HFFc6 (cell line): ENCODE measurements around the gene TMEM237. TPM values are rescaled to one million over a fixed set of nuclear protein-coding genes. Genes with fewer than 3 reads are reported as not detected.

Source experiments
- DNase-seq: peaks from one replicate; pipeline ENCODE4 v3.0.0-alpha.2; 2018
- H3K27ac Mint-ChIP-seq: 2 replicates; pipeline ENCODE4 v1.8.0; 2020; ENCODE audit warnings: mild to moderate bottlenecking, mixed read lengths
- H3K27me3 Mint-ChIP-seq: 2 replicates; pipeline ENCODE4 v1.8.0; 2021; ENCODE audit warnings: mild to moderate bottlenecking, moderate library complexity, mixed read lengths; ENCODE audit not compliant: insufficient read depth
- H3K36me3 Mint-ChIP-seq: 2 replicates; pipeline ENCODE4 v1.8.0; 2021; ENCODE audit warnings: low read depth, mixed read lengths
- H3K4me1 Mint-ChIP-seq: 2 replicates; pipeline ENCODE4 v1.8.0; 2020; ENCODE audit warnings: low read depth, mixed read lengths
- H3K4me3 Mint-ChIP-seq: 2 replicates; pipeline ENCODE4 v1.8.0; 2020; ENCODE audit warnings: mild to moderate bottlenecking, moderate library complexity, mixed read lengths
- H3K9me3 Mint-ChIP-seq: 2 replicates; pipeline ENCODE4 v1.8.0; 2020; ENCODE audit warnings: mild to moderate bottlenecking, mixed read lengths
- long read RNA-seq: library from polyadenylated mRNA; unstranded; transcript quantifications from one replicate; pipeline ENCODE4 v2.0.0, GENCODE V29; 2019
- total RNA-seq, 6 experiments: library from RNA; stranded (reverse); fragmentation: NEBNext Ultra II Directional; extraction: Animal tissue kit (Norgen Biotek cat#: 25700); gene quantifications; 2 replicates in 1 of 6; 3 replicates in 5 of 6; pipeline ENCODE4 v1.2.3, GENCODE V29; 2021
- TF ChIP-seq, protein P1 (sequence below): fragments of 200-600 bp; sonication (generic); IDR thresholded peaks from 2 replicates; pipeline ENCODE4 v1.5.0; 2021; ENCODE audit warnings: antibody characterized with exemption, mild to moderate bottlenecking

Gene TMEM237, protein sequence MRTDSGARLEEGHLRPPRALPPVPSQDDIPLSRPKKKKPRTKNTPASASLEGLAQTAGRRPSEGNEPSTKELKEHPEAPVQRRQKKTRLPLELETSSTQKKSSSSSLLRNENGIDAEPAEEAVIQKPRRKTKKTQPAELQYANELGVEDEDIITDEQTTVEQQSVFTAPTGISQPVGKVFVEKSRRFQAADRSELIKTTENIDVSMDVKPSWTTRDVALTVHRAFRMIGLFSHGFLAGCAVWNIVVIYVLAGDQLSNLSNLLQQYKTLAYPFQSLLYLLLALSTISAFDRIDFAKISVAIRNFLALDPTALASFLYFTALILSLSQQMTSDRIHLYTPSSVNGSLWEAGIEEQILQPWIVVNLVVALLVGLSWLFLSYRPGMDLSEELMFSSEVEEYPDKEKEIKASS
- total RNA-seq, result 10 to 100 TPM; 76.2 to 96.5 (median 83.3) TPM
- long read RNA-seq, transcript TMEM237-201 (12 exons, 1,805 nt), result minor isoform, 5 of 109 reads
- long read RNA-seq, transcript TMEM237-213 (12 exons, 1,824 nt), result major isoform, 31 of 109 reads
- long read RNA-seq, partial matches to known transcripts, result 12 of 109 reads
- long read RNA-seq, other reads (novel, unspliced or antisense), result 61 of 109 reads

DNA sequence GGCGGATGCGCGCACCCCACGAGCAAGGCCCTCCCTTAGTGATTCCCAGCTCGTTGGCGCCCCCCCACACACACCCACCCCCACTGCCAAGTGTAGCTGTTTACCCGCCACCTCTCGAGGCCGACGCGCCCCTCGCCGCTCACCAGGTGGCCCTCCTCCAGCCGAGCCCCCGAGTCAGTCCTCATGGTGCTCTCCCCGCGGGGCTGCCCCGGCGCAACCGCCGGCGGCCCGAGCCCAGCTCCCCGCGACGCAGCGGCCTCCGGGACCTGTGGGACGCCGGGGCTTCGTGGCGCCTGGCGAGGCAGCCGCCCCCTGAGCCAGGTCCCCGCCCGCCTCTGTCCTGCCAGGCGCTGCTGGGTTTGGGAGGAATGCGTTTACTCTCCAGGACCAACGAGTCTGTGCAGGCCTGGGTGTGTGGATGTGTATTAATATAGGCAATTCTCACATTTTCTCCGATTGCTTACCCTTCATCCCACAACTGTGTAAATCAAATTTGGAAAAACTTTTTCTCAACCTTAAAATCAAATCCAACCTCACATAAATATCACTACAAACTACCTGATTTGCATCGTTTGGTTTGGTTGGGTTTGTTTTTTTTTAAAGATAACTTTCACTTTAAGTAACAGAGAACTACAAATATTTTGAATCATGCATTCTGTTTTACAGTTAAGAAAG lies at the start of gene TMEM237:
Gene TMEM237, minus strand, starts transcription at position 288 of the 675 bp plus-strand sequence. Its CDS starts 103 bp downstream, at position 185.
- H3K36me3 Mint-ChIP-seq, result peaks cover 15% of the 10 kb centered on the region
- TF ChIP-seq, protein P1, sequence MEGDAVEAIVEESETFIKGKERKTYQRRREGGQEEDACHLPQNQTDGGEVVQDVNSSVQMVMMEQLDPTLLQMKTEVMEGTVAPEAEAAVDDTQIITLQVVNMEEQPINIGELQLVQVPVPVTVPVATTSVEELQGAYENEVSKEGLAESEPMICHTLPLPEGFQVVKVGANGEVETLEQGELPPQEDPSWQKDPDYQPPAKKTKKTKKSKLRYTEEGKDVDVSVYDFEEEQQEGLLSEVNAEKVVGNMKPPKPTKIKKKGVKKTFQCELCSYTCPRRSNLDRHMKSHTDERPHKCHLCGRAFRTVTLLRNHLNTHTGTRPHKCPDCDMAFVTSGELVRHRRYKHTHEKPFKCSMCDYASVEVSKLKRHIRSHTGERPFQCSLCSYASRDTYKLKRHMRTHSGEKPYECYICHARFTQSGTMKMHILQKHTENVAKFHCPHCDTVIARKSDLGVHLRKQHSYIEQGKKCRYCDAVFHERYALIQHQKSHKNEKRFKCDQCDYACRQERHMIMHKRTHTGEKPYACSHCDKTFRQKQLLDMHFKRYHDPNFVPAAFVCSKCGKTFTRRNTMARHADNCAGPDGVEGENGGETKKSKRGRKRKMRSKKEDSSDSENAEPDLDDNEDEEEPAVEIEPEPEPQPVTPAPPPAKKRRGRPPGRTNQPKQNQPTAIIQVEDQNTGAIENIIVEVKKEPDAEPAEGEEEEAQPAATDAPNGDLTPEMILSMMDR, result 0 out of 2 replicates have a peak, but pooled peaks have one; percentile 17
- H3K27me3 Mint-ChIP-seq, result no peaks in the 10 kb centered on the region; the same call in 1 of the 2 replicates
- peaks cover 59% of the 10 kb centered on the region for H3K4me1 Mint-ChIP-seq
- peak within 1 kb of the TSS; percentile 98 for H3K4me3 Mint-ChIP-seq
- DNase-seq, result no peak
- peak within 1 kb of the TSS; percentile 98 for H3K27ac Mint-ChIP-seq
- H3K9me3 Mint-ChIP-seq, result no peaks in the 10 kb centered on the region

DNA sequence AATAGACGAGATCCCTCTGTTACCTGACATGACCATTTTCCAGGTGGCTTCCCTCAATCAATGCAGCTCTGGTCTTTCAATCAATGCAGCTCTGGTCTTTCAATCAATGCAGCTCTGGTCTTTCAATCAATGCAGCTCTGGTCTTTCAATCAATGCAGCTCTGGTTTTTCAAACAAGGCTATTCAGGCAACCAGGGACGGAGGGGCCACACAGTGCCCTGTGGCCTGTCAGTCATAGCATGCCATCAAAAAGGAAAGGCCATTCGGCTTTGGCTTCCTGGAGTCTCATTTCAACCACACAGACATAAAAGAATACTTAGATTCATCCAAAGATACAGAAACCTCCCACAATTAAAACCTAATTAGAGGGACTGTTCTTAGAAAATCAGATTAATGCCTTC lies 41.9 kb upstream of the TMEM237 start:
- no peak overlapping the region for H3K4me3 Mint-ChIP-seq
- no peak for DNase-seq
- H3K27me3 Mint-ChIP-seq, result no peaks in the 10 kb centered on the region
- H3K9me3 Mint-ChIP-seq, result no peaks in the 10 kb centered on the region
- no peak overlapping the region for H3K27ac Mint-ChIP-seq
- TF ChIP-seq, protein P1, result no peak
- H3K4me1 Mint-ChIP-seq, result no peaks in the 10 kb centered on the region; the same call in 1 of the 2 replicates
- peaks cover 35% of the 10 kb centered on the region for H3K36me3 Mint-ChIP-seq

DNA sequence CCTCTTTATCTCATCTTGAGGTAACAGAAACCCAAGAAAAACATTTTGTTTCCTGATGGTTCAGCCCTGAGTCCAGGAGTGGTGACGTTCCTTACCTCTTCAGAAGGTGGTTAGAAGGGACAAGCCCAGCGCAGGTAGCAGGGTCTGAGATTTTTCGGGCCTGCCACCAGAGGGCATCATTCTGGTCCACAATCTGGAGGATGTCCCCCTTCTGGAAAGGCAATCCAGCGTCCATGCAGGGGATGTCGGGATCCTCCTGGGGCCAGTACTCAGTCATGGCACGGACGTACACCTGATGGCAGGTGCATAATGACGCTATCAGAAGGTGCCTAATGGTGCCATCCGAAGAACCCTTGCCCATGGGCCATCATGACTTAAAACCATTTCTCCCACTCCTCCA lies 37.4 kb upstream of the TMEM237 start:
- TF ChIP-seq, protein P1, result peak; percentile 72
- H3K27me3 Mint-ChIP-seq, result no peaks in the 10 kb centered on the region
- DNase-seq, result no peak
- no peak overlapping the region for H3K4me3 Mint-ChIP-seq
- H3K9me3 Mint-ChIP-seq, result no peaks in the 10 kb centered on the region
- no peaks in the 10 kb centered on the region; the same call in 1 of the 2 replicates for H3K4me1 Mint-ChIP-seq
- H3K36me3 Mint-ChIP-seq, result peaks cover 19% of the 10 kb centered on the region
- no peak overlapping the region for H3K27ac Mint-ChIP-seq

DNA sequence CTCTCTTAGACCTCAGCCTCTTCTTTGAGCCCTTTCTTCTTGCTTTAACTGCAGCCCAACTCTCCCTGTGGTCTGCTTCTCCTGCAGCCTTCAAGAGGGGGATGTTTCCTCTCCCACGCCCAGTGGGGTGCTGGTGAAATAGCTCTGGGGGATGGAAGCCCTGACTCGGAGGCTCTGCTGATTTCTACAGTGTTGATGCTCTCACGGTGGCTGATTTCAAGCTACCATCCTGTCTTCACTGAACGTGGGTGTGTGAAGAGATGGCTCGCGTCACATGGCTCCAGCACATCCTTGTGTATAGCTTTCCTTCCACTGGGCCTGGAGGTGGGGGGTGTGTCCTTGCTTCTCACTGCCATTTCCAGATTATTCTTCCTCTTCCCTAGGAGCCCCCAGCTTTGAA lies 35.1 kb upstream of the TMEM237 start:
- TF ChIP-seq, protein P1, result no peak
- Mint-ChIP-seq H3K36me3 (peaks cover 11% of the 10 kb centered on the region), H3K27ac (no peak overlapping the region), H3K9me3 (no peaks in the 10 kb centered on the region), H3K27me3 (no peaks in the 10 kb centered on the region), H3K4me3 (no peak overlapping the region), H3K4me1 (no peaks in the 10 kb centered on the region)
- no peak for DNase-seq

DNA sequence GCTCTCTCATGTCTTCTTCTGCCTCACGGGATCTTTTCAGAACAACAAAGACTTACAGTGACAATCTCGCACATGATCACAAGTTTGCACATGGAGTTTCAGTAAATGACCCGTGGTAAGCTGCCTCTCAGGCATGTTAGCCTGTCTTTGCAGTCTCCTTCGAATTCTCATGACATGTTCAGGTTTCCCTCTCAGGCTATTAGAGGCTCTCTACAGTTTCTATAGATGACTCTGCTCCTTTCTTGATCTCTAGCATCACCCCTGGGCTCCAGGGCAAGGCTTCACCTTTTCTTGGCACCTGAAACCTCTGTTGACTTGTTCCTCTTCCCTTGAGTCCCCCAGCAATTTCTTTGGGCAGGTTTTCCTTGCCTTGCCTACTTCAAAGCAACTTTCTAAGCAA lies 32.2 kb upstream of the TMEM237 start:
- TF ChIP-seq, protein P1, result no peak
- H3K27me3 Mint-ChIP-seq, result no peaks in the 10 kb centered on the region; the same call in 1 of the 2 replicates
- DNase-seq, result no peak
- H3K4me1 Mint-ChIP-seq, result peaks cover 12% of the 10 kb centered on the region
- H3K9me3 Mint-ChIP-seq, result no peaks in the 10 kb centered on the region
- no peak overlapping the region for H3K4me3 Mint-ChIP-seq
- H3K27ac Mint-ChIP-seq, result no peak overlapping the region
- peaks cover 13% of the 10 kb centered on the region for H3K36me3 Mint-ChIP-seq
